DMS79 treated with DMSO at 0.1 percent for 48 hours (cell line): Measurements from ENCODE around the gene COX15.
"Not testable (repeated sequence)": the region's sequence is repeated elsewhere in the genome, so short reads cannot be mapped to it uniquely, and the experiment has no call there.

ENCODE experiments used
- DNase-seq: peaks from one replicate; lab custom pipeline; 2025; lab: John Stamatoyannopoulos, UW

COX15 gene

GRCh38 chr10:99732033-99732842 is at the start of gene COX15, which contains the start of gene CUTC:
TSS of gene COX15 (minus strand) at chr10:99732127. CDS start at chr10:99732049, 78 bp downstream.
TSS of gene CUTC (plus strand) at chr10:99732234. CDS start at chr10:99732349, 115 bp downstream.
- DNase-seq = peak; percentile 74

GRCh38 chr10:99779335-99779734 is 47.4 kb upstream of the COX15 start:
- no peak for DNase-seq

GRCh38 chr10:99777918-99778714 is 46.2 kb upstream of the COX15 start:
- DNase-seq = no peak

DNA sequence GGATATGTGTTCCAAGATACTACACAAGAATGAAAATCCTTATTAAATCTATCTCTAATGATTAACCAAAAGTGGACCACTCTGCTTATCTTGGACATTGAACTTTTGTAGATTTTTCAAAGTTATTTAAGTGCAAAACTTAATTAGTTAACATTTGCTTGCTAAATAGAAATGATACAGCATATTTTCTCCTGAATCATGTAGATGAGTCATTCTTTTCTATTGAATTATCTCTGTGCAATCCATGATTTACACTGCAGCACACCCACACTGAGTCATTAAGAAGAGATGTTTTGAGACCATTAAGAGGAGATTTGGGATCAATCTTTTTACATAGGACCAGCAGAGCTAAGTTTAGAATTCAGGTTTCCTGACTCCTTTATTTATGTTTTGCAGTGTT is 43.9 kb upstream of the COX15 start:
- no peak for DNase-seq

- DNase-seq = no peak
Observed at GRCh38 chr10:99770408-99771045, 38.6 kb upstream of the COX15 start.

- peak; percentile 30 for DNase-seq
Observed at GRCh38 chr10:99769706-99770105, 37.8 kb upstream of the COX15 start.

GRCh38 chr10:99768556-99768955 is 36.6 kb upstream of the COX15 start:
- no peak for DNase-seq

GRCh38 chr10:99767901-99768300 is 36.0 kb upstream of the COX15 start:
- no peak for DNase-seq

GRCh38 chr10:99766302-99766681 is 34.4 kb upstream of the COX15 start:
- no peak for DNase-seq

DNA sequence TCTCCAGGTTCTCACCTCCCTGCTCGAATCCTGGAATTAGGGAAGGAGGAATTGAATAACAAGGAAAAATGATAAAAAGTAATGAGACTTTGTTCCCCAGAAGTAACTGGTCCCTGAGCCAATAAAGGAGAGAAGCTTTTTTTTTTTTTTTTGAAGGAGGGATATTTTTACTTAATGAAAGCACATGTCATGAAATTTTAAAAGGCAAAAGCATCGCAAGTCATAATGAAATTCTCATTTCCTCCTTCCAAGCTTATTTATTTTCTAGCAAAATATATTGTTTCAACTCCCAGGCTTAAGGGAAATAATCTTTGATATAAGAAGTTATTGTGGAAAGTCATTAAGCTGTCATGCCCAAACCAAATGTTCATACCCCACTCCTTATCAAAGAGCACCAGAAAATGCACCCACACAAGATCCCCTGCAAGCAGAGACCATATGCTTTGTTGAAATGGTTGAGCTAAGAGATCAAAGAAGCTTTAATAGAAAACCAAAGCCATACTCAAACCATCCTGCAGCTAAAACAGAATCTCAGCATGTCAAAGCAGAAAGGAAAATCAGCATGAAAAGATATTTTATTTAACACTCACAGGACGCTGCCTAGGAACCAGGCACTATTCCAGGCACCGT is 33.9 kb upstream of the COX15 start:
- no peak for DNase-seq

- DNase-seq = no peak
Observed at GRCh38 chr10:99761365-99761764, 29.4 kb upstream of the COX15 start.

DNA sequence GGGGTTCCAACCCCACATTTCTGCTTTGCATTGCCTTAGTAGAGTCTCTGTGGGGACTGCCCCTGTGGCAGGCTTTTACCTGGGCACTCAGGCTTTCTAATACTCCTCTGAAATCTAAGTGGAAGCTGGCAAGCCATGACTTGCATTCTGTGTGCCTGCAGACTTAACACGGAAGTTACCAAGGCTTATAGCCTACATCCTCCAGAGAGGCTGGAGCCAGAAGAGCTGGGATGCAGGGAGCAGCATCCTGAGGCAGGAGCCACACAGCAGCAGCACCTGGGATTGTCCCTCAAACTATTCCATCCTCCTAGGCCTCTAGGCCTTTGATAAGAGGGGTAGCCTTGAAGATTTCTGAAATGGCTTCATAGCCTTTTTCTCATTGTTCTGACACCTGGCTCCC is 28.4 kb upstream of the COX15 start:
- DNase-seq = no peak

DNA sequence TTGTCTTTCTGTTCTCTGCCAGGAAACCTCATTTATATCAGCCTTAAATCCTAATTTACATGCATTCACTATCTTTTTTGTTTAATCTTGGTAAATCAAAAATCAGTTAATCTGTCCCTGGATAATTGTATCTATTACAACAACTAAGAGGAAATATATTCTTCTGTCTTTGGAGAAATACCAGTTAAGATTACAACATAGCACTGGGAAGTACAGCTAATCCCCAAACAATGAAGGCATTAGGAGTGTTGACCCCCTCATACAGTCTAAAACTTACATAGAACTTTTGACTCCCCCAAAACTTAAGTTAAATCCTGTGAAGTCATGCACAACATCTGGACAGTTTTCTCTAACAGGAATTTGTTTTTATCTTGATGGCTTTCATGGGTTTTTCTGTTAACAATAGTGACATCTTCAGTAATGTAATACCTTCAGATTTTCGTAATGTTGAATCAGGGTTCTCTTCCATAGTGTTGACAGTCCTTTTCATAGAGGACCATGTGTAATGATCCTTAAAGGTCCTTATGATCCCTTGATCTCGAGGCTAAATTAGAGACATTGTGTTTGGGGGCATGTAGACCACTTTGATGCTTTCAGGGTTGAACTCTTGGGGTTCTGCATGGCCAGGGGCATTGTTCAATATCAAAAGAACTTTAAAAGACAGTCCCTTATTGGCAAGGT is 26.4 kb upstream of the COX15 start:
- DNase-seq = no peak

GRCh38 chr10:99756159-99756558 is 24.2 kb upstream of the COX15 start:
- DNase-seq = no peak

DNA sequence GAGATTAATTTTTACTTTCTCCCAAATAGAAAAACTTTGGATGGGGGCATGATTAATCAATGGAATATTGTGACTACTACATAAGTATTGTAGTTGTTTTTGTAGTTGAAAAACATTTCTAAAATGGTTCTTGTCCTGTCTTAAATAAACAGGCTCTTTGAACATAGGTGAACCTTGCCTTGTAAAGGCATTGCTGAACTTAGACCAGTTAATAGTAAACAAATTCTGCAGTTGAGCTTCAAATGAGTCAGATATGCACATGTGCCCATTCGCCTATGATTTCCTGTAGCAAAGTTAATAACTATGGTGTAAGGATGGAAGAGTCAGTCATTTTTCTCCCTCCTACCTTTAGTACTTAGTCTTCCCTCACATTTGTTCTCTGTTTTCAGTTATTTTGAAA is 22.7 kb upstream of the COX15 start:
- no peak for DNase-seq

DNA sequence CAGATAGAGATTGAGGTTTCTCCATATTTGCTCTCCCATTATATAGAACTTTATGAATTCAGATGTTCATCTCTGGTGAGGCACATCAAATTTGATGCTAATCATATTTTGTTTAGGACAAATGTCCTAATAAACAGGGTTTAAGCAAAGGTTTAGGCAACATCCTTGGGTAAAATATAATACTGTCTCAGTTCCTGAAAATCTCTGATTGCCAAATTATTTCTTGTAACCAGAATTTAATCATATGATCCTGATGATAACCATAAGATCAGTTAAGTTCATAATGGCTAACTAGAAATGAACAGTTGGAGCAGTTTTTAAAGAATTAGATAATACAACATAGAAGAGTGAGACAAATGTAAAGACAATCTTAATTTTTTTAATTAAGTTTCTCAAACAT is 18.7 kb upstream of the COX15 start:
- no peak for DNase-seq

GRCh38 chr10:99748823-99749451 is 17.0 kb upstream of the COX15 start:
- DNase-seq = no peak

GRCh38 chr10:99746166-99746565 is 14.2 kb upstream of the COX15 start:
- not testable (repeated sequence) for DNase-seq

- no peak for DNase-seq
Observed at GRCh38 chr10:99743841-99744240, 11.9 kb upstream of the COX15 start.

GRCh38 chr10:99742701-99743100 is 10.8 kb upstream of the COX15 start:
- no peak for DNase-seq

DNA sequence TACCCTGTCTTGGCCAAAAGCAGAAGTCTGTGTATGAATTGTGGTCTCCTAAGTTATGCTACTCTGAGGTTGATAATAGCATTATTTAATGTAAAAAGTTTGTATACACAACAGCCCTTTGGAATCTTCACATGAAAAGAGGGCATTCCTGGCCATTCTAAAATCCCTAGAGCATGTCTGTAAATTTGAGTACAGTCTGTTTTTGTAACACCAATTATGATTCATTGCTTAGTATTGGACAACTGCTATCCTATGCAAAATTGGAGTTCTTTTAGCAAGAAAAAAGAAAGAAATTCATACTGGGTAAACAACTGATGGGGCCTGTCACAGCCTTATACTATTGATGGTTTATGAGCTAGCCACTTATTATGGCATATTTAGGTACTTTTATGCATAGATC is 10.3 kb upstream of the COX15 start:
- no peak for DNase-seq
